ENCODE measurements around the gene TANK. TPM values are rescaled to one million over a fixed set of nuclear protein-coding genes. Genes with fewer than 3 reads are reported as not detected.

The TANK gene
- total RNA-seq, 1 experiment from 2014 or later: 24.5 TPM

DNA sequence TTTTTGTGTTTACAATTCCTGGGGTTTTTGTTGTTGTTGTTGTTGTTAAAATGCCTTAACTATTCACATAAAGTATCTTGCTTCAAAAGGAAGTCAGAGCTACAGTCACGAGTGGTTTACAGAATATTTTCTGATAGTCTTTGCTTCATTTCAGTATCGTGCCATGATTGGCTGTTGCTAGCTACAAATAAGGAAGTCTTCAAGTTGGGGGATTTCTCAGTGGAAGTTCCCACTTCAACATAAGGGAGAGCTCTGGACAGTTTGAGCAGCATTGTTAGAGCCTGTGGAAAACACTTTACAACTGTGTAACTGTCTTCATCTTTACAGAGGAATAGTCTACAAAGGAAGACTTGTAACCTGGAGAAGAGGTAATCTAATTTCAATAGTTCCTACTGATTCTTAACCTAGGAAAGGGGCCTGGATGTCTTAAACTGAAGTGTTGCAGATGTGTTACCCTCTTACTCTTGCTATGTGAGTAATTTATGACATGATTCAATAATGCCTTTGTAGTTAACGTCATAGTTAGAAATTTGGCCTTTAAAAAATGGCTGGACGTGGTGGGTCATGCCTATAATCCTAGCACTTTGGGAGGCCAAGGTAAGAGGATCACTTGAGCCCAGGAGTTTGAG, 23.4 kb upstream of the TANK start (continued):
- TF ChIP-seq, protein P1, sequence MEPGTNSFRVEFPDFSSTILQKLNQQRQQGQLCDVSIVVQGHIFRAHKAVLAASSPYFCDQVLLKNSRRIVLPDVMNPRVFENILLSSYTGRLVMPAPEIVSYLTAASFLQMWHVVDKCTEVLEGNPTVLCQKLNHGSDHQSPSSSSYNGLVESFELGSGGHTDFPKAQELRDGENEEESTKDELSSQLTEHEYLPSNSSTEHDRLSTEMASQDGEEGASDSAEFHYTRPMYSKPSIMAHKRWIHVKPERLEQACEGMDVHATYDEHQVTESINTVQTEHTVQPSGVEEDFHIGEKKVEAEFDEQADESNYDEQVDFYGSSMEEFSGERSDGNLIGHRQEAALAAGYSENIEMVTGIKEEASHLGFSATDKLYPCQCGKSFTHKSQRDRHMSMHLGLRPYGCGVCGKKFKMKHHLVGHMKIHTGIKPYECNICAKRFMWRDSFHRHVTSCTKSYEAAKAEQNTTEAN (CRISPR knock-in tag; IDR thresholded peaks at IDR 0.05): no peak
- TF ChIP-seq, protein P2, sequence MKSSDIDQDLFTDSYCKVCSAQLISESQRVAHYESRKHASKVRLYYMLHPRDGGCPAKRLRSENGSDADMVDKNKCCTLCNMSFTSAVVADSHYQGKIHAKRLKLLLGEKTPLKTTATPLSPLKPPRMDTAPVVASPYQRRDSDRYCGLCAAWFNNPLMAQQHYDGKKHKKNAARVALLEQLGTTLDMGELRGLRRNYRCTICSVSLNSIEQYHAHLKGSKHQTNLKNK (CRISPR knock-in tag; IDR thresholded peaks at IDR 0.05): no peak
- no peak for TF ChIP-seq NFATC4 (CRISPR knock-in tag; IDR thresholded peaks at IDR 0.05)

DNA sequence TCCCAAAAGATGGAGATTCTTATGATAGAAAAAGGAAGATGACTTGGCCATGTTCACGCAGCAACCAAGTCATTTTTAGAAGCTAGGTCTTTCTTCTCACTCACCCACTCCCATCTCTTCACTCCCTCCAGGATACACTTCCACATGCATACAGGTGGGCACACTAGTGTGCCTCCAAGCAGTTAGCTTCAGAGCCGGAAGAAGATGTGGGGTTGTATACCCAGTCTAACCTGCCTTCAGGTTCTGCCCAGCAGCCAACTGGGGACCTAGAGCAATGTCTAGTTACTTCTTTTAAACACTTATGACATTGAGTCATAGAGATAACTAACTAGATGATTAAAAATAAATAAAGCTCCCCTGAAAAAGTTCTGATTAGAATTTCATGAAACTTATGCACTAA, 21.8 kb upstream of the TANK start:
- no peak for TF ChIP-seq ESRRA (CRISPR knock-in tag; IDR thresholded peaks at IDR 0.05; ENCODE audit: borderline replicate concordance)
- TF ChIP-seq PRRX2 (CRISPR knock-in tag; IDR thresholded peaks at IDR 0.05): no peak
- TF ChIP-seq MYBL2 (CRISPR knock-in tag; IDR thresholded peaks at IDR 0.05): no peak
- TF ChIP-seq ZNF416 (CRISPR knock-in tag; IDR thresholded peaks at IDR 0.05): no peak
- TF ChIP-seq NFATC4 (CRISPR knock-in tag; IDR thresholded peaks at IDR 0.05): no peak
- TF ChIP-seq ETV6 (CRISPR knock-in tag; IDR thresholded peaks at IDR 0.05): no peak
- TF ChIP-seq SMAD3 (CRISPR knock-in tag; IDR thresholded peaks at IDR 0.05; ENCODE audit: borderline replicate concordance): no peak
- TF ChIP-seq, protein P3, sequence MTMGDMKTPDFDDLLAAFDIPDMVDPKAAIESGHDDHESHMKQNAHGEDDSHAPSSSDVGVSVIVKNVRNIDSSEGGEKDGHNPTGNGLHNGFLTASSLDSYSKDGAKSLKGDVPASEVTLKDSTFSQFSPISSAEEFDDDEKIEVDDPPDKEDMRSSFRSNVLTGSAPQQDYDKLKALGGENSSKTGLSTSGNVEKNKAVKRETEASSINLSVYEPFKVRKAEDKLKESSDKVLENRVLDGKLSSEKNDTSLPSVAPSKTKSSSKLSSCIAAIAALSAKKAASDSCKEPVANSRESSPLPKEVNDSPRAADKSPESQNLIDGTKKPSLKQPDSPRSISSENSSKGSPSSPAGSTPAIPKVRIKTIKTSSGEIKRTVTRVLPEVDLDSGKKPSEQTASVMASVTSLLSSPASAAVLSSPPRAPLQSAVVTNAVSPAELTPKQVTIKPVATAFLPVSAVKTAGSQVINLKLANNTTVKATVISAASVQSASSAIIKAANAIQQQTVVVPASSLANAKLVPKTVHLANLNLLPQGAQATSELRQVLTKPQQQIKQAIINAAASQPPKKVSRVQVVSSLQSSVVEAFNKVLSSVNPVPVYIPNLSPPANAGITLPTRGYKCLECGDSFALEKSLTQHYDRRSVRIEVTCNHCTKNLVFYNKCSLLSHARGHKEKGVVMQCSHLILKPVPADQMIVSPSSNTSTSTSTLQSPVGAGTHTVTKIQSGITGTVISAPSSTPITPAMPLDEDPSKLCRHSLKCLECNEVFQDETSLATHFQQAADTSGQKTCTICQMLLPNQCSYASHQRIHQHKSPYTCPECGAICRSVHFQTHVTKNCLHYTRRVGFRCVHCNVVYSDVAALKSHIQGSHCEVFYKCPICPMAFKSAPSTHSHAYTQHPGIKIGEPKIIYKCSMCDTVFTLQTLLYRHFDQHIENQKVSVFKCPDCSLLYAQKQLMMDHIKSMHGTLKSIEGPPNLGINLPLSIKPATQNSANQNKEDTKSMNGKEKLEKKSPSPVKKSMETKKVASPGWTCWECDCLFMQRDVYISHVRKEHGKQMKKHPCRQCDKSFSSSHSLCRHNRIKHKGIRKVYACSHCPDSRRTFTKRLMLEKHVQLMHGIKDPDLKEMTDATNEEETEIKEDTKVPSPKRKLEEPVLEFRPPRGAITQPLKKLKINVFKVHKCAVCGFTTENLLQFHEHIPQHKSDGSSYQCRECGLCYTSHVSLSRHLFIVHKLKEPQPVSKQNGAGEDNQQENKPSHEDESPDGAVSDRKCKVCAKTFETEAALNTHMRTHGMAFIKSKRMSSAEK (CRISPR knock-in tag; IDR thresholded peaks at IDR 0.05; ENCODE audit: borderline replicate concordance): no peak
- no peak overlapping the region for H3K27ac Mint-ChIP-seq
- no peak overlapping the region for H3K4me3 Mint-ChIP-seq
- ChIA-PET CTCF (interaction anchor here (1.4 kb wide), 1 partner anchor 814 kb away, joined by 3 read pairs; no protein-coding TSS in a partner anchor), POLR2A (no interaction called here)
- ATAC-seq (no peak), DNase-seq (ENCODE audit: low spot score) (no peak)
- peaks cover 9% of the 10 kb centered on the region; the same call in 1 of the 2 replicates for H3K9me3 Mint-ChIP-seq
- peaks cover 24% of the 10 kb centered on the region for H3K4me1 Mint-ChIP-seq
- H3K27me3 Mint-ChIP-seq (ENCODE audit: low read depth): no peaks in the 10 kb centered on the region; the same call in 1 of the 2 replicates
- H3K36me3 Mint-ChIP-seq: no peaks in the 10 kb centered on the region

DNA sequence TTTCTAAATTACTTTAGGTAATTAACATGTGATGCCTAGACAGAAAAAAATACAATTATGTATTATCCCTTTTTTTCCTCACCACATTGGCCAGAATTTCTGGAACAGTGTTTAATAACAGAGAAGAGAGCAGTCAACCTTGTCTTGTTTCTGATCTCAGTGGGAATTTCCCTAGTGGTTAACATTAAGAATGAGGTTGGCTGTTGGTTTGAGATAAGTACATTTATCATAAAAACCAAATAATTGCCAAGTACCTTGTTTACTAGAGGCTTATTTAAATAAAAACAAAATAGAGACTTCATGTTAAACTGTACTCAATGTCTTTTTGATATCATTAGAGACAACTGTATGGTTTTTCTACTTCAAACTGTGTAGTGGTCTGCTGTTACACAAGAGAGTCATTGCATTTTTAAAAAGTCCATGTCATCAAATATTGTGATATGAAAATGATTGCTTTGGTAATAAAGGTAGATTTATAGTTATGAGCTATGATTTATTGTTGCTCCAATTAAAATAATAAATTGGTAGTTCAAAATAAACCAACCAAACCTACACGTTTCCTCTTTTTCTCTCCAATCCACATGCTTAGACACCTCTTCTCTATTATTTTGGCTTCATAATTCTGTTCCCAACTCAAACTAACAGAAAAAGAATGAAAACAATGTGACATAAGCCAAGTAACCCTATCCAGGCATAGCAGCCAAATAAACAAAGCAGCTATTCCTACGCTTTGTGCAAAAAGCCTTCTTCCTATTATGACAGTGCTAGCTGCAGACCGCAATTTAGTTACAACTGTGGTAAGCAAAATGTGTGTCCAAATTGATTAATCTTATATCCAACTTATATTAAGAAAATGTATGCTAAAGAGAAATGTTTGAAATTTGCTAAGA, 20.9 kb upstream of the TANK start:
- peaks cover 18% of the 10 kb centered on the region for H3K9me3 Mint-ChIP-seq
- H3K27me3 Mint-ChIP-seq (ENCODE audit: low read depth): no peaks in the 10 kb centered on the region; the same call in 1 of the 2 replicates
- peaks cover 21% of the 10 kb centered on the region for H3K4me1 Mint-ChIP-seq
- ChIA-PET POLR2A (no interaction called here), CTCF (interaction anchor here (1.4 kb wide), 1 partner anchor 815 kb away, joined by 3 read pairs; no protein-coding TSS in a partner anchor)
- no peak overlapping the region for H3K27ac Mint-ChIP-seq
- no peaks in the 10 kb centered on the region for H3K36me3 Mint-ChIP-seq
- no peak overlapping the region for H3K4me3 Mint-ChIP-seq
- no peak for DNase-seq (ENCODE audit: low spot score)
- no peak for ATAC-seq
- TF ChIP-seq TEAD1 (CRISPR knock-in tag; IDR thresholded peaks at IDR 0.05): no peak
- no peak for TF ChIP-seq GTF2I (CRISPR knock-in tag; conservative IDR thresholded peaks at IDR 0.05)
- no peak for TF ChIP-seq FOXK1 (CRISPR knock-in tag; IDR thresholded peaks at IDR 0.05)
- TF ChIP-seq, protein P4, sequence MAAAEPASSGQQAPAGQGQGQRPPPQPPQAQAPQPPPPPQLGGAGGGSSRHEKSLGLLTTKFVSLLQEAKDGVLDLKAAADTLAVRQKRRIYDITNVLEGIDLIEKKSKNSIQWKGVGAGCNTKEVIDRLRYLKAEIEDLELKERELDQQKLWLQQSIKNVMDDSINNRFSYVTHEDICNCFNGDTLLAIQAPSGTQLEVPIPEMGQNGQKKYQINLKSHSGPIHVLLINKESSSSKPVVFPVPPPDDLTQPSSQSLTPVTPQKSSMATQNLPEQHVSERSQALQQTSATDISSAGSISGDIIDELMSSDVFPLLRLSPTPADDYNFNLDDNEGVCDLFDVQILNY (CRISPR knock-in tag; IDR thresholded peaks at IDR 0.05): no peak
- TF ChIP-seq, protein P5, sequence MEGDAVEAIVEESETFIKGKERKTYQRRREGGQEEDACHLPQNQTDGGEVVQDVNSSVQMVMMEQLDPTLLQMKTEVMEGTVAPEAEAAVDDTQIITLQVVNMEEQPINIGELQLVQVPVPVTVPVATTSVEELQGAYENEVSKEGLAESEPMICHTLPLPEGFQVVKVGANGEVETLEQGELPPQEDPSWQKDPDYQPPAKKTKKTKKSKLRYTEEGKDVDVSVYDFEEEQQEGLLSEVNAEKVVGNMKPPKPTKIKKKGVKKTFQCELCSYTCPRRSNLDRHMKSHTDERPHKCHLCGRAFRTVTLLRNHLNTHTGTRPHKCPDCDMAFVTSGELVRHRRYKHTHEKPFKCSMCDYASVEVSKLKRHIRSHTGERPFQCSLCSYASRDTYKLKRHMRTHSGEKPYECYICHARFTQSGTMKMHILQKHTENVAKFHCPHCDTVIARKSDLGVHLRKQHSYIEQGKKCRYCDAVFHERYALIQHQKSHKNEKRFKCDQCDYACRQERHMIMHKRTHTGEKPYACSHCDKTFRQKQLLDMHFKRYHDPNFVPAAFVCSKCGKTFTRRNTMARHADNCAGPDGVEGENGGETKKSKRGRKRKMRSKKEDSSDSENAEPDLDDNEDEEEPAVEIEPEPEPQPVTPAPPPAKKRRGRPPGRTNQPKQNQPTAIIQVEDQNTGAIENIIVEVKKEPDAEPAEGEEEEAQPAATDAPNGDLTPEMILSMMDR (IDR thresholded peaks at IDR 0.05): no peak
- TF ChIP-seq, protein P6, sequence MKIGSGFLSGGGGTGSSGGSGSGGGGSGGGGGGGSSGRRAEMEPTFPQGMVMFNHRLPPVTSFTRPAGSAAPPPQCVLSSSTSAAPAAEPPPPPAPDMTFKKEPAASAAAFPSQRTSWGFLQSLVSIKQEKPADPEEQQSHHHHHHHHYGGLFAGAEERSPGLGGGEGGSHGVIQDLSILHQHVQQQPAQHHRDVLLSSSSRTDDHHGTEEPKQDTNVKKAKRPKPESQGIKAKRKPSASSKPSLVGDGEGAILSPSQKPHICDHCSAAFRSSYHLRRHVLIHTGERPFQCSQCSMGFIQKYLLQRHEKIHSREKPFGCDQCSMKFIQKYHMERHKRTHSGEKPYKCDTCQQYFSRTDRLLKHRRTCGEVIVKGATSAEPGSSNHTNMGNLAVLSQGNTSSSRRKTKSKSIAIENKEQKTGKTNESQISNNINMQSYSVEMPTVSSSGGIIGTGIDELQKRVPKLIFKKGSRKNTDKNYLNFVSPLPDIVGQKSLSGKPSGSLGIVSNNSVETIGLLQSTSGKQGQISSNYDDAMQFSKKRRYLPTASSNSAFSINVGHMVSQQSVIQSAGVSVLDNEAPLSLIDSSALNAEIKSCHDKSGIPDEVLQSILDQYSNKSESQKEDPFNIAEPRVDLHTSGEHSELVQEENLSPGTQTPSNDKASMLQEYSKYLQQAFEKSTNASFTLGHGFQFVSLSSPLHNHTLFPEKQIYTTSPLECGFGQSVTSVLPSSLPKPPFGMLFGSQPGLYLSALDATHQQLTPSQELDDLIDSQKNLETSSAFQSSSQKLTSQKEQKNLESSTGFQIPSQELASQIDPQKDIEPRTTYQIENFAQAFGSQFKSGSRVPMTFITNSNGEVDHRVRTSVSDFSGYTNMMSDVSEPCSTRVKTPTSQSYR (CRISPR knock-in tag; IDR thresholded peaks at IDR 0.05): no peak

Measured in WTC11 (cell line).